Keratinocyte (primary cell): Measurements from ENCODE around the gene LSM7.

Experiments
- CTCF ChIP-seq, 3 experiments: IDR thresholded peaks in 1 of 3; conservative IDR thresholded peaks in 1 of 3; optimal IDR thresholded peaks in 1 of 3; 2 replicates in 2 of 3; 3 replicates in 1 of 3; pipeline versions ENCODE3 to v1.5.1; 2011; ENCODE audit warnings: low read length in 3 of 3, mild to moderate bottlenecking in 3 of 3, moderate library complexity in 2 of 3, control low read depth in 1 of 3, inconsistent platforms in 1 of 3; ENCODE audit not compliant: insufficient read depth in 2 of 3; ENCODE audit errors: extremely low read depth in 1 of 3
- EZH2 ChIP-seq: IDR thresholded peaks from one replicate; pipeline ENCODE4 v1.6.1; 2012; ENCODE audit warnings: inconsistent platforms, mild to moderate bottlenecking, low read length, moderate library complexity

- TF ChIP-seq EZH2 (no peak), CTCF (optimal IDR thresholded peaks at IDR 0.05 in 1 of 3, IDR thresholded peaks at IDR 0.05 in 1 of 3, conservative IDR thresholded peaks at IDR 0.05 in 1 of 3; ENCODE audit: extremely low read depth in 1 of 3, insufficient read depth in 2 of 3, low read length in 3 of 3) (no peak)
Observed at GRCh38 chr19:2334986-2335846, 6.8 kb upstream of the LSM7 start.
